Activated CD4-positive, alpha-beta T cell treated with anti-CD3 and anti-CD28 coated beads, Interleukin-2, amount 50 U/mL, for 4 hours (primary cell): ENCODE measurements around the gene MTX3.
A peak's percentile ranks its signal among the peaks of the same experiment; 100 is the strongest.

Experiments used
- DNase-seq, 2 experiments: peaks; one replicate each; pipeline ENCODE4 v3.0.0-alpha.2; 2020

MTX3 gene, protein sequence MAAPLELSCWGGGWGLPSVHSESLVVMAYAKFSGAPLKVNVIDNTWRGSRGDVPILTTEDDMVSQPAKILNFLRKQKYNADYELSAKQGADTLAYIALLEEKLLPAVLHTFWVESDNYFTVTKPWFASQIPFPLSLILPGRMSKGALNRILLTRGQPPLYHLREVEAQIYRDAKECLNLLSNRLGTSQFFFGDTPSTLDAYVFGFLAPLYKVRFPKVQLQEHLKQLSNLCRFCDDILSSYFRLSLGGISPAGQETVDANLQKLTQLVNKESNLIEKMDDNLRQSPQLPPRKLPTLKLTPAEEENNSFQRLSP

GRCh38 chr5:79990598-79991507 is at the start of gene MTX3:
MTX3 (minus strand) TSS chr5:79991262; CDS start chr5:79991238, 24 bp downstream.
- DNase-seq = peak; percentile 86

GRCh38 chr5:80039650-80040049 is 48.6 kb upstream of the MTX3 start:
- DNase-seq = no peak

GRCh38 chr5:80037366-80037765 is 46.3 kb upstream of the MTX3 start:
- no peak for DNase-seq

DNA sequence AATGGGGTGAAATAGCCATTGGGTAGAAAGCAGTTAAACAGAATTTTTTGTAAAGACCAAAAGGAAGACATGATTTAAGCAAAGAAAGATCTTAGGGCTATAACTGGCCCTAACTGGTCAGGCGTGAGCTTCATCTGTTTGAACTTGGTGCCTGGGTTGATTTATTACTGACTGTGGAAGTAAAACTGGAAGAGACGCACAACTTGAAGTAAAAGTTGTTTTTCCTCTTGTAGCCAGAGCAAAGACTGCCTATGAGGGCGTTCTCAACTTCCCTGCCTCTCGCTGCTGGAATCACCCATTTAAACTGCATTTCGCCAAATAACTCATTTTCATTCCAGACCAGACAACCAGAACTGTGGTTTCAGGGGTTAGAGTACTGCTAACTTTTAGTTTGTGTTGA is 45.6 kb upstream of the MTX3 start:
- DNase-seq = no peak

DNA sequence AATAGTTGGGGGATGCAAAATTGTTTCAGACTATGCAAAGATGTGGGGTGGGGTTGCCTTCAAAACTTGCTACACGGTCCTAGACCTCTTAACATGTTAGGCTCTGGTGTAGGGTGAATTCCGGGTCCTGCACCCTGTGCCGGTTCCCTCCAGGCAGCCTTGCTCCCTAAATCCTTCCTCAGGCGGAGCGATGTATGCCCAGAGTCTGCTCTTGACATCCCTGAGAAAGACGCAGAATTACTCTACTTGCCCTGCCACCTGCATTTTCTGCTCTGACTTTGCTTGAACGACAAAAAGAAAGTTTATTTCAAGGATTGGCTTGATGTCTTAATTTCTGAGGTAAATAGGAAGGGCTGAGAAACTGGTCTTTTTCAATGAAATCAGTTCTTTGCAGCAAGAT is 44.8 kb upstream of the MTX3 start:
- DNase-seq = no peak

DNA sequence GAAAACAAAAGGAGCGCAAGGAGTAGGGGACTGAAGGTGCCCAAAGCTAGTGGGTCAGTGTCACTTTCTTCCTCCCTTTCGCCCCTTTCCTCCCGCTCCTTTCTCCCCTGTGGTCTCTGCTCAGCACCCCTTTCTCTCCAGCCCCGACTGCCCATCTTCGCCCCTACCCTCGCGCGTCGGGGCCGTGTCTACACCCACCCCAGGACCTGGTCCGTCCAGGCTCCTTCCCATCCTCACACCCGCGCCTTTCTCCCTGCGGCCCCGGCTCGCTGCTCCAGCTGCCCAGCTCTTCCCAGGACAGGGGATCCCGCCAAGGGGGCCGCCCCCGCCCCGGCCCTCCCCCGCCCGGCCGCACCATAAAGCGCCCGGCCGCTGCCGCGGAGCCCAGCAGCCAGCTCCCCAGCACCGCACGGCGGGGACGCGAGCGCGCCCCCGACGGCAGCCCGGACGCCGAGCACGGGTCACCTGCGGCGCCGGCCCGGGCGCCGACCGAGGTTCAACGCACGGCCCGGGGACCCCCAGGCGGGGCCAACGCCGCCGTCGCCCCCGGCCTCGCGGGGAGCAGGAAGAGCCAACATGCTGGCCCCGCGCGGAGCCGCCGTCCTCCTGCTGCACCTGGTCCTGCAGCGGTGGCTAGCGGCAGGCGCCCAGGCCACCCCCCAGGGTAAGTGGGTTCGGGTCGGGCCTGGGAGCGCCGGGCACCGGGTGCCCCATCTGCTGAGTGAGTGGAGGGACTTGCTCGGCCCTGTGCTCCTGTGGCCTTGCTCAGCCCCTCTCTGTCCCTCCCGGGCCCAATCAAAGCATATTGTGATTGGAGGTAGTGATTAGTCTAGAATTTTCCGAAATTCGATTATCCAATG is 44.1 kb upstream of the MTX3 start, which contains the start of gene THBS4:
THBS4 (plus strand) TSS at position 387 of the 860 bp plus-strand sequence; CDS start at position 577, 190 bp downstream.
- DNase-seq = no peak

GRCh38 chr5:80034559-80034958 is 43.5 kb upstream of the MTX3 start:
- no peak for DNase-seq

DNA sequence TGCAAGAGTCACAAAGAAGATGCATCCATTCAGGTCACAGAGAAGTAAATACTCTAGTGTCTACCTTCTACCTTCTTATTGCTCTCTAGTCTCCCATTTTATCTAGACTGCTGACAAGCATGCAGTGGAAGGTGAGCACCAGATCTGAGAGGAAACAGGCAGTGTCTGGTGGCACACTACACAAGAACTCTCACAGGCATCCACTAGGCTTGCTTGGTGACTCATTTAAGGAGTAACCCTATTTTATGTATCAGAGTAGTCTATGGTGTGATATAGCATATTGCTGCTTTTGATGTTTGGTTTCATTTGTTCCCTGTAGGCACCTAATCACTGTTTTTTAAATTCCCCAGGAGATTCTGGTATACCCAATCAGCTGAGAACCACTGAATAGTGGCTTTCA is 42.5 kb upstream of the MTX3 start:
- no peak for DNase-seq

DNA sequence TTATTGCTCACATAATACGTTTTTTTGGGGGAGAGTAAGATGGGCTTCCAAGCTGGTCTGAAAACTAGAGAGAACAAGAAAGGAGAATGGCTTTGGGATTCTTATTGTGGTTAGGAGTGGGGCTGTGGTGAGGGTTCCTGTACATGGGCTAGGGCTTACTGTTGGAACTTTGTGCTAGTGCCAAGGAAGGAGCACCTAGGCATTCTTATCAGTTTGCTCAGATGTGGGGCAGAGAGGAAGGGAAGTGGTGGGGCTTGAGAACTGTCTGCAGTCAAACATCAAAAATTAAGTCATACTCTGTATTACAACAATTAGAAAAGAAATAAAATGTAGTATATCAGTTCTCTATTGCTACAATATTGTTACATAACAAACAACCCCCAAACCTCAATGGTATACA is 40.0 kb upstream of the MTX3 start:
- DNase-seq = no peak

DNA sequence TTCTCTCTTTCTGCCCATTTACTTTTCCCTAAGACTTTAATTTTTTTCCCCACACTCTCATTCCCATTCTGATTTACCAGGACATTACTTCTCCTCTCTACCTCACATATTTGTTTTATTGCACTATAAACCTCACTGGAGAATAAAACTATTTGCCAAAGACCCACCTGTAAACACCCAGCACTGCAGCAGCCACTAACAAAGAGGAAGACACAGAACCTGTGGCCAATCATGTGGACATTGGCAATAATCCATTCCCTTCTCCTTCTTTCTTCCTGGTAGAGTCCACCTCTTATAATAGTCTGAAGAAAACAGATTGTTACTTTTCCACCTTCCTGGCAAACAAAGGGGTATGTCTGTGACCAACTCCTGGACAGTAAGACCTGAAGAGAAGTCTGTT is 35.8 kb upstream of the MTX3 start:
- no peak for DNase-seq

DNA sequence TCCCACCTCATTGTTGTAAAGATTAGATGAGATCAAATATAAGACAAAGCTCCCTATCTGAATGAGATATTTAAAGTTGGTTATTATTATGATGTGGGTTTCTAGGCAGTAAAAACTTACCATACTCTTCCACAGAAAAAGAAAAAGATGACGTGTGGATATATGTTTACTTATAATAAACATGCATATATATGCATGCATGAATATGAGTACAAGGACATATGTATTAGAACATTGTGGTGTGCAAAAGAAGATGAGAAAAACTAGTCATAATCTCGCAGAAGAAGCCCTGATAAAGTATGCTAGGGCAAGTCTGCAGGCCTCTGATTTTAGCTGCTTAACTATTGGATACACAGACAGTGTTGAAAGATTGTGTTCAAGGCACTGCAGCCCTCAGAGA is 34.0 kb upstream of the MTX3 start:
- no peak for DNase-seq

- DNase-seq = no peak
These were observed 19.8 kb upstream of the MTX3 start for GRCh38 chr5:80010754-80011392.

DNA sequence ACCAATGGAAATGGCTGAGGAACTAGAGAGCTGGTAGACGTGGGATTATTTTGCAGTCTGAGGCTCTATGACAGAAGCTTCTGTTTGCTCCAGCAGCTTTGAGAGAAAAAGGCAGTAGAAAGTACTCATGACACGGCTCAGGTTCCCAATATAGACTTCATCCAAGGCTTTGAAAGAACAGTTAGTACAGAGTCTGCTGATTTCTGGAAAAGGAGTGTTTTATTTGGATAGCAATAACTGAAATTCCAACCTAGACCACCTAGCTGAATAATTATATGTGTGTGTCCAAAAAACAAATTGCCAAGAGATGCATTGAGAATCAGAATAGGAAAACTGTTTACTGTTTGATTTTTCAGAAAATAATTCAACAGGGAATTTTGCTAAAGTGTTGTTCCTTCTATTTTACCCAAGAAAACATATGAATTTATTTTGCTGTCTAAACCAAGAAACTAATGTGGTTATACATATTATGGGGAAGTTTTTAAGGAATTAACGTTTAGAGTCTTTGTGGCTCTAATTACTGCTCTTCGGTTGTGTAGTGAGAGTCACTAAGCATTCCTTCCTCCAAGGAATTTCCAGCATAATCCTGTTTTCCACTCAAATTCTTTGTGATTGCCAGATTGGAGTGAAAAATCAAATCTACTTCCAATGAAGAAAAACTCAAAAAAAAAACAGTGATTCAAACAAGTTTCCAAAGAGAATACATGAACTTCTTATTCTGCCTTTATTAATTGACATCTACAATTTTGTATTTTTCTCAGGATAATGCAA is 18.1 kb upstream of the MTX3 start:
- no peak for DNase-seq

DNA sequence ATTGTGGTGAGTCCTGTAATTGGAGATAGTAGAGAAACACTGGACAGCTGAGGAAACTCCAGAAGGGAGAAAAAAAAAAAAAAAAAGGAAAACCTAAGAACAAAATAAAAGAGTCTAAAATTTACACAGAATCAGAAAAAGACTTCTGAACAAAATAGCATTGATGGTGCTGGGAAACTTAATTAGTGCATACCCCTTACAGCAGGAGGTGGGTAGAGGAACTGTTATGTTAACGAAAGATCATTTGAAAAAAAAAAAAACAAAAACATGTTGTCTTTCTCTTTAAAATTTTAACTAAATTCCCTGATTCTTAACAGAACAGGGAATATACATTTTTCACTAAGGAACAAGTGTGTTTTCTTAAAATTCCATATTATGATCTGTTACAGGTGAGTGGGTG is 11.6 kb upstream of the MTX3 start:
- DNase-seq = no peak

DNA sequence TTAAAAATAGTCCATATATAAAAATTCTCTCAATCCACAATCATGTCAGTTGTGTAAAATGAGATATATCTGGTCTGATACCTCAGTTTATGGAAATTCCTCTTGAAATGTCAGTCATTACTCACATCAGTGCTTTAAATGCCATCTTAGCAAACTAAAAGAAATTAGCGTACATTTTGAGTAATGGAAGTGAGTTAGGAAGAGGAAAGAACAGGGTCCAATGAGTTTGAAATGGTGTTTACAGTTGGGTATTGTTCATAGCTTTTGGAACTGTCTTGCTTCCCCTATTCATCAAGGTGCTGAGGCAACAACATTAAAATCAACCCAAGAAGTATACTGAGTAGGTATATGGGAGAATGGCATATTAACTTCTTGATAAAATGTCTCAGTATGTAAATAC is 8.7 kb upstream of the MTX3 start:
- no peak for DNase-seq

DNA sequence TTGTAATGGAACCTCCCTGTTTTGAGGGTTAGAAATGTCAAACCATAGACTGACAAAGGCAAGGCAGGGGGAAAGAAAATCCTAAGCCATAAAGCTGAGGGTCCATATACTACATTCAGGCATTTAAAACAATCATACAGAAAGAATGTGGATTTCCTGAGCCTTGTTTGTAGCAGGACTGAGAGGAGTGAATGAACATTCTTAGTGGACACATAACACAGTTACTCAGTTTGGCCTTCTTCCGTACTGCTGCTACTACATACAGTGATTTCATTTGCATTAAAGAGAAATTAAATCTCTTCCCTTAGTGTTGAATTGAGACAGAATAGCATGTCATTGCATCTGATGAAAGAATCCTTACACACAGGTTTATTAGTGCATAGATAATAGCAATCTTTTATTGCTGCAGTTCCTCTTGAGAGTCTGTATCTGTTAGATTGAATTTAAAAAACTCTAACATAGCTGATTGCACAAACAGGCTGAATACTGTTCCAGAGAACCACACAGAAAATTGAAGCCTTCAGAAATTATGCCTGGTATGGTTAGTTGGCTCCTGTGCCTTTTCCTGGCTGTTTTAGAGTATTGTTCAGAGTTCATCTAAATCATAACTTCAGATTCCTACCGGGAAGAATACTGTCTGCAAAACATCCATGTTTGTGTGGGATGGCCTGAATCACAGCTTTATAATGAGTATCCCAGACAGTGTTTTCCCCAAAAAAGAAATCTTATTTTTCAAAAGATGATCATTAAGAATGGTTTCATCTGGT is 2.0 kb upstream of the MTX3 start:
- no peak for DNase-seq

- no peak for DNase-seq
These were observed 861 bp downstream of the MTX3 start for GRCh38 chr5:79990205-79990597.

DNA sequence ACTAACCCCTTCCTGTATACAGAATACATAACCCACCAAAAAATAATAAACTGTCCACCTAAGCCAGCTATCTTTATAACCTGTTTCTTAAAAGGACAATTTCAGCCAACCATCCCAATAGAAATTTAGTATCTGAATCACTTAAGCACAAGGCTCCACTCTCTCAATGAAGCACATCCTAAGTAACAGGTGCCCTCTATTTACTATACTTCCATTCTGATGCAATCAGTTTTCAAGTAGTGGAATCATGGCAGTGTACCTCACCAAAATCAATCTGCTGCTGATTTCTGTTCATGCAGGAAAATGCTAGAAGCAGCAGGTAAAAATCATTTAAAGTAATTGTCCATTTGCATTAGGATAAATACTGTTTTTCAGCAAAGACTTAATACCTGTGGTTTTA is 4.8 kb downstream of the MTX3 start:
- no peak for DNase-seq

GRCh38 chr5:79985288-79985687 is 5.8 kb downstream of the MTX3 start:
- no peak for DNase-seq

DNA sequence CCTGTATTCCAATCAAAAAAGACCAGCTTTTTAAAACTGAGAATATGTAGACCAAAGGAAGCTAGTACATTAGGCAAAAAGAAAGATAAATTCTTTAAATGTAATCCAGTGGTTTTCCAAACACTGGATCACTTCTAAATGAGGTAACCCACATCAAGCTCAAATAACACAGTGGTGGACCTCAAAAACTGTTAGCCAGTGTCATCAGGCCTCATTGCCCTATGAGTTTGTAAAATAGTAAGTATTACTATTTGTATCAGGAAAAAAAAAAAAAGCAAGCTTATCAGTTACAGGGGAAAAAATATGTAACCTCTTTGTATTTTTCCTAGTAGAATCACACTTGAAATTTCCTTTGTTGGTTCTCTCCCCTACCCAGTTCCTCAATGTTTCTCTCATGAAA is 6.7 kb downstream of the MTX3 start:
- DNase-seq = no peak

- no peak for DNase-seq
These were observed 7.4 kb downstream of the MTX3 start for GRCh38 chr5:79983618-79984017.
